ENCODE measurements around the gene ZNF672.
"Not testable (repeated sequence)": the region's sequence is repeated elsewhere in the genome, so short reads cannot be mapped to it uniquely, and the experiment has no call there.

ZNF672 gene

GRCh38 chr1:248884632-248885295, 46.7 kb downstream of the ZNF672 start:
- no peak for DNase-seq (ENCODE audit: low read depth in 2 of 3, low spot score in 2 of 3)

GRCh38 chr1:248885646-248886045, 47.6 kb downstream of the ZNF672 start:
- no peak for DNase-seq (ENCODE audit: low read depth in 2 of 3, low spot score in 2 of 3)

- DNase-seq (ENCODE audit: low read depth in 2 of 3, low spot score in 2 of 3): no peak
Observed at GRCh38 chr1:248886237-248886895, 48.3 kb downstream of the ZNF672 start.

GRCh38 chr1:248889914-248890243, 51.9 kb downstream of the ZNF672 start:
- DNase-seq (ENCODE audit: low read depth in 2 of 3, low spot score in 2 of 3): not testable (repeated sequence)

GRCh38 chr1:248890549-248891498, 52.8 kb downstream of the ZNF672 start:
- no peak for DNase-seq (ENCODE audit: low read depth in 2 of 3, low spot score in 2 of 3)

- no peak for DNase-seq (ENCODE audit: low read depth in 2 of 3, low spot score in 2 of 3)
Observed at GRCh38 chr1:248891758-248892157, 53.7 kb downstream of the ZNF672 start.

GRCh38 chr1:248892590-248892989, 54.6 kb downstream of the ZNF672 start:
- no peak for DNase-seq (ENCODE audit: low read depth in 2 of 3, low spot score in 2 of 3)

GRCh38 chr1:248894837-248895236, 56.8 kb downstream of the ZNF672 start:
- DNase-seq (ENCODE audit: low read depth in 2 of 3, low spot score in 2 of 3): no peak

GRCh38 chr1:248897412-248898337, 59.7 kb downstream of the ZNF672 start:
- no peak for DNase-seq (ENCODE audit: low read depth in 2 of 3, low spot score in 2 of 3)

Data from activated CD8-positive, alpha-beta memory T cell treated with anti-CD3 and anti-CD28 coated beads for 48 hours (primary cell).